ENCODE data around the gene WDSUB1.
A peak's percentile ranks its signal among the peaks of the same experiment; 100 is the strongest.

Gene WDSUB1

GRCh38 chr2:159229476-159230144 is 56.9 kb downstream of the WDSUB1 start:
- H3K9me3 ChIP-seq (ENCODE audit: insufficient read depth, low read length, severe bottlenecking): no peaks in the 10 kb centered on the region
- peak overlapping the region; percentile 51 for H3K27ac ChIP-seq (ENCODE audit: low read length)
- H3K9ac ChIP-seq (ENCODE audit: low read depth, low read length): no peak overlapping the region
- TF ChIP-seq EZH2 (IDR thresholded peaks at IDR 0.05; ENCODE audit: borderline replicate concordance, low read depth, low read length, severe bottlenecking): no peak
- TF ChIP-seq CTCF (IDR thresholded peaks at IDR 0.05; ENCODE audit: borderline replicate concordance, extremely low read depth, low read length, poor library complexity, severe bottlenecking): no peak
- H3K79me2 ChIP-seq (ENCODE audit: insufficient read depth, low read length): no peaks in the 10 kb centered on the region
- peaks cover 50% of the 10 kb centered on the region for H3K36me3 ChIP-seq (ENCODE audit: insufficient read depth, low read length)
- DNase-seq (no peak), ATAC-seq (ENCODE audit: insufficient read depth, low read depth) (no peak)
- H3K4me2 ChIP-seq (ENCODE audit: insufficient read depth, low read length): no peak overlapping the region
- H3K4me3 ChIP-seq (ENCODE audit: low read depth in 1 of 2, low read length in 2 of 2): no peak overlapping the region
- peaks cover 37% of the 10 kb centered on the region for H3K4me1 ChIP-seq (ENCODE audit: insufficient read depth, low read length)
- H2AFZ ChIP-seq (ENCODE audit: low read depth, low read length): no peak overlapping the region
- H4K20me1 ChIP-seq (ENCODE audit: insufficient read depth, low read length): no peaks in the 10 kb centered on the region
- H3K27me3 ChIP-seq (ENCODE audit: insufficient read depth, low read length, poor library complexity): no peaks in the 10 kb centered on the region

- H3K9ac ChIP-seq (ENCODE audit: low read depth, low read length): 0 out of 2 replicates have a peak overlapping the region, but pooled peaks have one; percentile 6
- TF ChIP-seq CTCF (IDR thresholded peaks at IDR 0.05; ENCODE audit: borderline replicate concordance, extremely low read depth, low read length, poor library complexity, severe bottlenecking) (no peak), EZH2 (IDR thresholded peaks at IDR 0.05; ENCODE audit: borderline replicate concordance, low read depth, low read length, severe bottlenecking) (no peak)
- H3K9me3 ChIP-seq (ENCODE audit: insufficient read depth, low read length, severe bottlenecking): no peaks in the 10 kb centered on the region
- H3K27me3 ChIP-seq (ENCODE audit: insufficient read depth, low read length, poor library complexity): no peaks in the 10 kb centered on the region
- no peak overlapping the region for H3K4me3 ChIP-seq (ENCODE audit: low read depth in 1 of 2, low read length in 2 of 2)
- no peaks in the 10 kb centered on the region for H4K20me1 ChIP-seq (ENCODE audit: insufficient read depth, low read length)
- H3K4me1 ChIP-seq (ENCODE audit: insufficient read depth, low read length): peaks cover 37% of the 10 kb centered on the region
- H3K4me2 ChIP-seq (ENCODE audit: insufficient read depth, low read length): no peak overlapping the region
- H3K79me2 ChIP-seq (ENCODE audit: insufficient read depth, low read length): no peaks in the 10 kb centered on the region
- H2AFZ ChIP-seq (ENCODE audit: low read depth, low read length): no peak overlapping the region
- H3K27ac ChIP-seq (ENCODE audit: low read length): peak overlapping the region; percentile 69
- DNase-seq: no peak
- no peak for ATAC-seq (ENCODE audit: insufficient read depth, low read depth)
- H3K36me3 ChIP-seq (ENCODE audit: insufficient read depth, low read length): peaks cover 54% of the 10 kb centered on the region
Observed at GRCh38 chr2:159228081-159228581, 58.4 kb downstream of the WDSUB1 start.

- Histone ChIP-seq H3K9me3 (ENCODE audit: insufficient read depth, low read length, severe bottlenecking) (no peaks in the 10 kb centered on the region), H3K9ac (ENCODE audit: low read depth, low read length) (0 out of 2 replicates have a peak overlapping the region, but pooled peaks have one; percentile 6), H3K79me2 (ENCODE audit: insufficient read depth, low read length) (no peaks in the 10 kb centered on the region), H3K4me3 (ENCODE audit: low read depth in 1 of 2, low read length in 2 of 2) (no peak overlapping the region), H3K36me3 (ENCODE audit: insufficient read depth, low read length) (peaks cover 47% of the 10 kb centered on the region), H2AFZ (ENCODE audit: low read depth, low read length) (no peak overlapping the region), H3K4me1 (ENCODE audit: insufficient read depth, low read length) (peaks cover 37% of the 10 kb centered on the region), H3K27ac (ENCODE audit: low read length) (peak overlapping the region; percentile 69), H3K27me3 (ENCODE audit: insufficient read depth, low read length, poor library complexity) (no peaks in the 10 kb centered on the region), H3K4me2 (ENCODE audit: insufficient read depth, low read length) (no peak overlapping the region), H4K20me1 (ENCODE audit: insufficient read depth, low read length) (no peaks in the 10 kb centered on the region)
- peak; percentile 72 for ATAC-seq (ENCODE audit: insufficient read depth, low read depth)
- TF ChIP-seq EZH2 (IDR thresholded peaks at IDR 0.05; ENCODE audit: borderline replicate concordance, low read depth, low read length, severe bottlenecking) (no peak), CTCF (IDR thresholded peaks at IDR 0.05; ENCODE audit: borderline replicate concordance, extremely low read depth, low read length, poor library complexity, severe bottlenecking) (no peak)
- peak; percentile 29 for DNase-seq
Observed at GRCh38 chr2:159227467-159227866, 59.0 kb downstream of the WDSUB1 start.
